ENCODE measurements around the gene MAP2K3. TPM values are rescaled to one million over a fixed set of nuclear protein-coding genes. Genes with fewer than 3 reads are reported as not detected.
"Not testable (repeated sequence)": the region's sequence is repeated elsewhere in the genome, so short reads cannot be mapped to it uniquely, and the experiment has no call there.

The MAP2K3 gene
- total RNA-seq, 1 donor from 2014 or later = 55.2 TPM

DNA sequence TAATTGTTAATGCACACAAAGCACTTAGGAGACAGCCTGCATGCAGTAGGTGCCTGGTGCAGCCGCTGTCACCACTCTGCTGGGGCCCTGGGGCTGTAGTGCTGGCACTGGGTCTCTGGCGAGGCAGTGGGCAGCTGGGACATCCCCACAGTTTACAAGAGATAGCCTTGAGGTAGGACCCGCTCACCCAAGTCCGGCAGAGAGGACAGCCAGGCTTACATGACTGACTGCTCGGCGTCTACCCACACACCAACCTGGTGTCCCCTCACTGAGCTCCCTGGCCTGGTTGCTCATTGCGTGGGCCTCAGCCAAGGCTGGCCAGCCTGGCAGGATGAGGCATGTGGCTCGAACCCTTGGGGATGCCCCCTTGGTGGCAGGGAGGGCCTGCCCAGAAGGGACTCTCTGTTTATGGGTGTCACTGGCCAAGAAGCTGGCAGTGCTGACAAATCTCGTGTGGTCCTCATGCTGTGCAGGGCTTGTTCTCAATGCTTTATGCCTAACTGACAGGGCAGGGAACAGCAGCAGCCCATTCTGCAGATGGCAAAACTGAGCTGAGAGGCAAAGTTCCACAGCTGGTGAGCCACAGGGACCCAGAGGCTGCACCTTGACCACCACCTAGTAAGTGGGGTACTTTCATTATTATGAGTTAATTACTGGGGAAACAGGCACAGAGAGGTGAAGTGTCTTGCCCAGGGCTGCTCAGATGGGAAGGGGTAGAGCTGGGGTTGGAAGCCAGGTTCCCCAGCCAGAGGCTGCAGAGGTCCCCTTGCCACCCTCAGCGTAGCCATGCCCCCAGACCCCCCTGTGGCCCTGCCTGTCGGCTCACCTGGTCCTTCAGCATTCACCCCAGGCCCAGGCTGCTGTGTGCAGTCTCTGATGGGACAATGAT lies 58.8 kb downstream of the MAP2K3 start:
- H3K27me3 ChIP-seq (ENCODE audit: low read depth); H3K9me3 ChIP-seq; H3K4me1 ChIP-seq; ATAC-seq; H3K27ac ChIP-seq; H3K4me3 ChIP-seq; intact Hi-C loops (cut with DNase I); H3K36me3 ChIP-seq: not testable (repeated sequence)
- peak; percentile 15 for DNase-seq

- H3K27me3 ChIP-seq (ENCODE audit: low read depth); DNase-seq; H3K27ac ChIP-seq; H3K9me3 ChIP-seq; ATAC-seq; intact Hi-C loops (cut with DNase I); H3K4me1 ChIP-seq; H3K4me3 ChIP-seq; H3K36me3 ChIP-seq: not testable (repeated sequence)
Measured at GRCh38 chr17:21344801-21345200, 60.3 kb downstream of the MAP2K3 start.

DNA sequence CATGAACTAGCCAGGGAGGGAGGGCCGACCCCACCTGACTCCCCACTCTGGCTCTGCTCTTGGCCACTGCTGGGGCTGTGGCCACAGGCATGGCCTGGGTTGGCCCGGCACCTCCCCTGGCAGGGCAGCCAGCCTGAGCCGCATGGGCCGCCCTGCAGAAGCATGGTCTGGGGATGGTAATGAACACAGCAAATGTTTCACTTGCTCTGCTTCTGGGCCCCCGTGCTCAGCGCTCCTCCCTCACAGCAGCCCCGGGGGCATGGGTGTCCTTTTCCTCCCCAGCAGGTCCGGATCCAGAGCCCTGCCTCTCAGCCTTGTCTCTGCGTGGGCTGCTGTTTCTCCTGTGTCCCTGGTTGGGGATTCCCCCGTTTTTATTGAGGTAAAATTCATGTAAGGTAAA lies 60.7 kb downstream of the MAP2K3 start:
- Histone ChIP-seq H3K27ac (no peak overlapping the region), H3K36me3 (no peaks in the 10 kb centered on the region), H3K27me3 (ENCODE audit: low read depth) (no peaks in the 10 kb centered on the region), H3K4me3 (no peak overlapping the region), H3K9me3 (no peaks in the 10 kb centered on the region), H3K4me1 (no peaks in the 10 kb centered on the region)
- ATAC-seq (no peak), DNase-seq (peak; percentile 32)
- no peak for TF ChIP-seq CTCF (IDR thresholded peaks at IDR 0.05)
- intact Hi-C loops (cut with DNase I) = no loop called here

GRCh38 chr17:21346107-21346506 lies 61.6 kb downstream of the MAP2K3 start:
- DNase-seq; H3K36me3 ChIP-seq; H3K9me3 ChIP-seq; H3K4me3 ChIP-seq; H3K27me3 ChIP-seq (ENCODE audit: low read depth); intact Hi-C loops (cut with DNase I); H3K27ac ChIP-seq; H3K4me1 ChIP-seq: not testable (repeated sequence)
- ATAC-seq = peak; percentile 12 to 26

DNA sequence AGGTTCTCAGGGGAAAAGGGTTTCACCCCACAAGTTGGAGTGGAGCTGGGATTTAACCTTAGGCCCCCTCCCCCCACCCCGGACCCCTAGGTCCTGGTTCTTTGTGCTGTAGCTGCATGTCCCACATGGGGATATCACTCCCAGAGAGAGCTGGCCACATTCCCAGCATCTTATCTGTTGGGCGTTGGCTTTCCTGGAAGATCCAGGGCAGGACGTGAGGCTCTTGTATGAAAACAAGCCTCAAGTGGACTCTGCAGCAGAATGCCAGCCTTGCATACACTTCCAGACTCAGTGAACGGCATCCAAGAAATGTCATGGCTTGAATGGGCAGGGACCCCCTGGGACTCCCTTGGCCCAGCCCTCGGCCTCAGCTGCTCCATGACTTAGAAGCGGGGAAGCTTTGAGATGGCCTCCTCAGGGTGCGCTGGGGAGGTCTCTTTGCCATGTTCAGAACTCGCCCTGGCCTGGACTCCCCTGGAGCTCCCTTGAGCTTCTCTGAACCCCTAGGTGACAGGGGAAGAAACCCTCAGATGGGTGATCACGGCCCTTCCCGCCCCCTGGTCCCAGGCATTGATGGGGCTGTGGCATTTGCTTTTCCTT lies 62.2 kb downstream of the MAP2K3 start:
- peak; percentile 12 to 43 for ATAC-seq
- intact Hi-C loops (cut with DNase I); H3K4me1 ChIP-seq; H3K27me3 ChIP-seq (ENCODE audit: low read depth); H3K27ac ChIP-seq; H3K9me3 ChIP-seq; H3K36me3 ChIP-seq; H3K4me3 ChIP-seq: not testable (repeated sequence)
- peak; percentile 61 for DNase-seq

GRCh38 chr17:21347660-21348059 lies 63.1 kb downstream of the MAP2K3 start:
- ATAC-seq; H3K4me3 ChIP-seq; H3K9me3 ChIP-seq; H3K27ac ChIP-seq; H3K36me3 ChIP-seq; intact Hi-C loops (cut with DNase I); H3K4me1 ChIP-seq; H3K27me3 ChIP-seq (ENCODE audit: low read depth): not testable (repeated sequence)
- peak; percentile 10 for DNase-seq

- H3K4me3 ChIP-seq; H3K4me1 ChIP-seq; H3K27ac ChIP-seq; H3K36me3 ChIP-seq; H3K9me3 ChIP-seq; intact Hi-C loops (cut with DNase I); H3K27me3 ChIP-seq (ENCODE audit: low read depth): not testable (repeated sequence)
- DNase-seq (peak; percentile 31), ATAC-seq (peak; percentile 4 to 21)
Measured at GRCh38 chr17:21348081-21348925, 63.8 kb downstream of the MAP2K3 start.

GRCh38 chr17:21348926-21349261 lies 64.4 kb downstream of the MAP2K3 start:
- H3K36me3 ChIP-seq; H3K27ac ChIP-seq; intact Hi-C loops (cut with DNase I); H3K27me3 ChIP-seq (ENCODE audit: low read depth); H3K4me1 ChIP-seq; H3K4me3 ChIP-seq; H3K9me3 ChIP-seq: not testable (repeated sequence)
- ATAC-seq (peak in 1 of 2 donors; percentile 1), DNase-seq (peak; percentile 31)

DNA sequence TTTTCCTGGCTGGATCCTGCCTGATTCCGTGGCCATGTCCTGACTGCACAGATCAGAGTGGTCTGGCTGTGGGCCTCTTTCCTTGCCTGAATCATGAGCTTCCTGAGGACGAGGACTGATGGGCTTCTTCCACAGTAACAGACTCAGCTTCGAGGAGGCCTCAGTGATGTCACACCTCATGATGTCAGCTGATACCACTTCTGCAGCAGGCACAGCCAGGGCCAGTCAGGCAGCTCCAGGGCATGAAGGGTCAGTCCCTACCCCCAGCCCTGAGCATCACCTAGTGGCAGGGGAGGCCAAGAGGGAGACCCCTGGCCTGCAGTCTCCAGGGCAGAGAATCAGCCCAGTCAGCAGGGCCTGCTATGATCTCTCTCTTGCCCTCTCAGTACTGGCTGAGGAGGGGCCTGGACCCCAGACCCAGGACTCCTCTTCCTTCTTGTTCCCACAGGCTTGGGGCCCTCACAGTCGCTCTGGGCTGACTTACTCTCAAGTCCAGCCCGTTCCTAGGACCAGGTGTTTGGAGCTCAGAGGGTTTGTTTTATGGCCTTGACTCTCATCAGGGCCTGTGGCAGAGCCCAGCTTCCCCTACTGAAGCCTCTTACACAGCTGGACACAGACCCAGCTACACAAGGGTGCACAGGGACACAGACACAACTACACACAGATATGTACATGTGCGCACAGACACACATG lies 65.0 kb downstream of the MAP2K3 start:
- H3K4me3 ChIP-seq; H3K27ac ChIP-seq; H3K9me3 ChIP-seq; intact Hi-C loops (cut with DNase I); ATAC-seq; H3K27me3 ChIP-seq (ENCODE audit: low read depth); H3K36me3 ChIP-seq; H3K4me1 ChIP-seq: not testable (repeated sequence)
- DNase-seq = peak; percentile 37

- H3K4me1 ChIP-seq; intact Hi-C loops (cut with DNase I); ATAC-seq; H3K9me3 ChIP-seq; H3K36me3 ChIP-seq; H3K4me3 ChIP-seq; H3K27ac ChIP-seq; H3K27me3 ChIP-seq (ENCODE audit: low read depth): not testable (repeated sequence)
- DNase-seq = peak; percentile 30
Measured at GRCh38 chr17:21350495-21350894, 66.0 kb downstream of the MAP2K3 start.
